B cell (primary cell): ENCODE measurements around the gene RPS19.

Experiments used
- EZH2 ChIP-seq: IDR thresholded peaks from 2 replicates; pipeline ENCODE4 v1.6.1; 2012; ENCODE audit warnings: borderline replicate concordance, low read depth, mild to moderate bottlenecking, moderate library complexity, low read length; ENCODE audit not compliant: insufficient read depth, poor library complexity, severe bottlenecking
- TF ChIP-seq, protein P1 (sequence below): fragments of 200-600 bp; IDR thresholded peaks from one replicate; pipeline ENCODE4 v1.8.0; 2022; ENCODE audit warnings: antibody characterized with exemption, mild to moderate bottlenecking

DNA sequence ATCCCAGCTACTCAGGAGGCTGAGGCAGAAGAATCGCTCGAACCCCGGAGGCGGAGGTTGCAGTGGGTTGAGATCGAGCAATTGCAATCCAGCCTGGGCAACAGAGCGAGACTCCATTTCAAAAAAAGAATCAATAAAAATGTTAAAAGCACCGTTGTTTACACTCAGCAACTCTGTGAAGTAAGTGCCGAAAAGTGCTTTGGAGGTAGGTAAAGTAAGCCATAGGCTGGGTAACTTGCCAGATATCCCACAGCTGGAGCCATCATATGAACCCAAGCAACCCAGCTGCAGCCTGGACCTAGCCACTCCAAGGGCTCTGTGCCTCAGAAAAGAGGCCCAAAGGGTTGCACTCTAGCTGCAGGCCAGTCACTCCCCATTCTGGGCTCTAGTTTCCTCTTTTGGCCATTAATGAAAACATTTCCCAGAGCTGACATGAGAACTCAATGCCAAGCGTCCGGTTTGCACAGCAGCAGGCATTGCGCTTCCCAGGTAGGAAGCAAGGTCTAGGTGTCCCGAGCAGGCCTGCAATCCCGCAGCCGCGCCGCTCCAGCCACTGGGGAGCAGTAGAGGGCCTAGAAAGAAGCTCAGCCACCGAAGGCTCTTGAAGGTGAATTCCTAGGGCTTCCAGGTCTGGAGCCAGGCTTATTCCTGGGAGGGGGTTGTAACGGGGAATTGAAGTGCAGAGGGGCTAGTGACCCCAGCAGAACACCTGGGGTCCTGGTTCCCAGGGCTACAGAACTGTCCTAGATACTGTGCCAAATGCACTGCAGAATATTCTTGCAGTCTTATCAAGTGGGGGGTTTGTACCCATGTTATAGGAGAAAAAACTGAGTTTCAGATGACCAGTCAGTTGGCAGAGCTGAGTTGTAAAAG is 13.0 kb downstream of the RPS19 start:
- TF ChIP-seq, protein P1, sequence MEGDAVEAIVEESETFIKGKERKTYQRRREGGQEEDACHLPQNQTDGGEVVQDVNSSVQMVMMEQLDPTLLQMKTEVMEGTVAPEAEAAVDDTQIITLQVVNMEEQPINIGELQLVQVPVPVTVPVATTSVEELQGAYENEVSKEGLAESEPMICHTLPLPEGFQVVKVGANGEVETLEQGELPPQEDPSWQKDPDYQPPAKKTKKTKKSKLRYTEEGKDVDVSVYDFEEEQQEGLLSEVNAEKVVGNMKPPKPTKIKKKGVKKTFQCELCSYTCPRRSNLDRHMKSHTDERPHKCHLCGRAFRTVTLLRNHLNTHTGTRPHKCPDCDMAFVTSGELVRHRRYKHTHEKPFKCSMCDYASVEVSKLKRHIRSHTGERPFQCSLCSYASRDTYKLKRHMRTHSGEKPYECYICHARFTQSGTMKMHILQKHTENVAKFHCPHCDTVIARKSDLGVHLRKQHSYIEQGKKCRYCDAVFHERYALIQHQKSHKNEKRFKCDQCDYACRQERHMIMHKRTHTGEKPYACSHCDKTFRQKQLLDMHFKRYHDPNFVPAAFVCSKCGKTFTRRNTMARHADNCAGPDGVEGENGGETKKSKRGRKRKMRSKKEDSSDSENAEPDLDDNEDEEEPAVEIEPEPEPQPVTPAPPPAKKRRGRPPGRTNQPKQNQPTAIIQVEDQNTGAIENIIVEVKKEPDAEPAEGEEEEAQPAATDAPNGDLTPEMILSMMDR, result peak; percentile 82
- TF ChIP-seq EZH2, result no peak
